HG02943 (cell line): Measurements from ENCODE around the gene CDC27.
"Not testable (repeated sequence)": the region's sequence is repeated elsewhere in the genome, so short reads cannot be mapped to it uniquely, and the experiment has no call there.

Experiments used
- ATAC-seq: cut with Tn5 transposase; IDR thresholded peaks from one replicate; pipeline ENCODE4 v1.9.1; 2021; ENCODE audit warnings: mild to moderate bottlenecking, low read depth, moderate library complexity; ENCODE audit not compliant: unreplicated experiment

Gene CDC27

GRCh38 chr17:47159315-47159714 lies 29.8 kb downstream of the CDC27 start:
- ATAC-seq: no peak

- no peak for ATAC-seq
Observed at GRCh38 chr17:47145351-47145750, 43.7 kb downstream of the CDC27 start.

GRCh38 chr17:47135235-47135634 lies 53.9 kb downstream of the CDC27 start:
- no peak for ATAC-seq

GRCh38 chr17:47134354-47134753 lies 54.7 kb downstream of the CDC27 start:
- not testable (repeated sequence) for ATAC-seq

GRCh38 chr17:47131761-47132160 lies 57.3 kb downstream of the CDC27 start:
- no peak for ATAC-seq

- not testable (repeated sequence) for ATAC-seq
Observed at GRCh38 chr17:47126835-47127234, 62.3 kb downstream of the CDC27 start.

- ATAC-seq: not testable (repeated sequence)
Observed at GRCh38 chr17:47123262-47123661, 65.8 kb downstream of the CDC27 start.

GRCh38 chr17:47120521-47121095 lies 68.5 kb downstream of the CDC27 start:
- ATAC-seq: no peak

- no peak for ATAC-seq
Observed at GRCh38 chr17:47119746-47120520, 69.2 kb downstream of the CDC27 start.

- ATAC-seq: no peak
Observed at GRCh38 chr17:47117386-47117785, 71.7 kb downstream of the CDC27 start.

GRCh38 chr17:47106130-47106529 lies 83.0 kb downstream of the CDC27 start:
- no peak for ATAC-seq

GRCh38 chr17:47105246-47105645 lies 83.8 kb downstream of the CDC27 start:
- not testable (repeated sequence) for ATAC-seq

- no peak for ATAC-seq
Observed at GRCh38 chr17:47102914-47103313, 86.2 kb downstream of the CDC27 start.

GRCh38 chr17:47099987-47100711 lies 88.9 kb downstream of the CDC27 start:
- ATAC-seq: peak; percentile 88

- ATAC-seq: peak; percentile 24
Observed at GRCh38 chr17:47099451-47099986, 89.6 kb downstream of the CDC27 start.

GRCh38 chr17:47096343-47096742 lies 92.8 kb downstream of the CDC27 start:
- ATAC-seq: no peak

- ATAC-seq: no peak
Observed at GRCh38 chr17:47095268-47095667, 93.8 kb downstream of the CDC27 start.

GRCh38 chr17:47087093-47087492 lies 102.0 kb downstream of the CDC27 start:
- no peak for ATAC-seq

GRCh38 chr17:47085736-47086135 lies 103.4 kb downstream of the CDC27 start:
- ATAC-seq: no peak

GRCh38 chr17:47078801-47079200 lies 110.3 kb downstream of the CDC27 start:
- no peak for ATAC-seq

- no peak for ATAC-seq
Observed at GRCh38 chr17:47077576-47077975, 111.5 kb downstream of the CDC27 start.
